Coronary artery (tissue), 2 donors: Measurements from ENCODE around the gene FASN.

Experiments used
- DNase-seq: peaks from one replicate; pipeline ENCODE4 v3.0.0-alpha.2; 2017; ENCODE audit warnings: low spot score
- H3K27ac ChIP-seq, 2 donors: fragments of 200-600 bp; sonication (generic); one replicate each; pipeline ENCODE4 v1.5.1; 2016 to 2019
- H3K4me3 ChIP-seq: fragments of 200-600 bp; sonication (generic); 2 replicates; pipeline ENCODE4 v1.5.1; 2016; ENCODE audit warnings: mild to moderate bottlenecking, moderate library complexity
- TF ChIP-seq, protein P1 (sequence below): fragments of 200-600 bp; sonication (generic); IDR thresholded peaks from one replicate; pipeline ENCODE4 v1.5.1; 2019; ENCODE audit warnings: antibody characterized with exemption

Gene FASN

DNA sequence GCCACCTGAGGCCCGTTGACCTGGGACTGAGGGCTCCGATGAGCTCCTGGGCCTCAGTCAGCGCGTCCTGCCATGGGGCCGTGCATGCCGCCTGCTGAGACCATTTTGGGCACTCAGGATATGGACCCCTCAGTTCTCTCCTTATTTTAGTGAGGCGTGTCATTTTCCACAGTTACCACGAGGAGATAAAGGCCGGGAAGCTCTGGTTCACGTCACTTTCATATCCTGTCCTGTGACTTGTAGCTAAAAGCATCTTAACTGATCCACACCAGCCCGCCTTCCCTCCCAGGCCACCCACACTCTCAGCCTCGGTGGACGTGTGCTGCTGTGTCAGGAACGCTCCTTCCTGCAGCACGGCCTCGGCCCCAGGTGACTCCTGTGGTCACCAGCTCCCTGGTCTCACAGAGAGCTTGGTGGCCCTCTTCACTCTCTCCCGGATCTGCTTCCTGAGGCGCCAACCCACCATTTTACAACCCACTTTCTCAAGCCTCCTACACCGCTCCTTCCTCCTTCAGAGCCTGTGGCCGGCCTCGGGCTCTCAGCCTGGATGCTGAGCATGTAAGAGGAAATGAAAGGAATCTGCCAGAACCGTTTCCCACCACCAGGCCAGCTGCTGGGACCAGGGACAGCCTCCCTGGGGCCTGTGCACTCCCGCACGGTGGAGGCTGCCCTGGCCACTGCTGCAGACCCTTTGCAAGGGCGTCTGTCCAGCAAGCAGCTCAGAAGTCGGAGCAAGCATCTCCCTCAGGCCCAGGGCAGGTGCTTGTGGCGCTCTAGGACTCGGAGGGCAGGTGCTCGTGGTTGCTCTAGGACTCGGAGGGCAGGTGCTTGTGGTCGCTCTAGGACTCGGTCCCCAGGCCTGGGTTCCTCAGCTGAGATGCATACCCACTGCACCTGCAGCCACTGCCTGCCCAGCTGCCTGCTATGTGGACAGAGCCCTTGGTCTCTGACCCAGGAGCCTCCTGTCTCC lies 23.9 kb upstream of the FASN start:
- TF ChIP-seq, protein P1, sequence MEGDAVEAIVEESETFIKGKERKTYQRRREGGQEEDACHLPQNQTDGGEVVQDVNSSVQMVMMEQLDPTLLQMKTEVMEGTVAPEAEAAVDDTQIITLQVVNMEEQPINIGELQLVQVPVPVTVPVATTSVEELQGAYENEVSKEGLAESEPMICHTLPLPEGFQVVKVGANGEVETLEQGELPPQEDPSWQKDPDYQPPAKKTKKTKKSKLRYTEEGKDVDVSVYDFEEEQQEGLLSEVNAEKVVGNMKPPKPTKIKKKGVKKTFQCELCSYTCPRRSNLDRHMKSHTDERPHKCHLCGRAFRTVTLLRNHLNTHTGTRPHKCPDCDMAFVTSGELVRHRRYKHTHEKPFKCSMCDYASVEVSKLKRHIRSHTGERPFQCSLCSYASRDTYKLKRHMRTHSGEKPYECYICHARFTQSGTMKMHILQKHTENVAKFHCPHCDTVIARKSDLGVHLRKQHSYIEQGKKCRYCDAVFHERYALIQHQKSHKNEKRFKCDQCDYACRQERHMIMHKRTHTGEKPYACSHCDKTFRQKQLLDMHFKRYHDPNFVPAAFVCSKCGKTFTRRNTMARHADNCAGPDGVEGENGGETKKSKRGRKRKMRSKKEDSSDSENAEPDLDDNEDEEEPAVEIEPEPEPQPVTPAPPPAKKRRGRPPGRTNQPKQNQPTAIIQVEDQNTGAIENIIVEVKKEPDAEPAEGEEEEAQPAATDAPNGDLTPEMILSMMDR: no peak
- no peak overlapping the region for H3K27ac ChIP-seq
- DNase-seq: no peak
- H3K4me3 ChIP-seq: no peak overlapping the region

GRCh38 chr17:82121246-82121645 lies 23.2 kb upstream of the FASN start:
- no peak for DNase-seq
- no peak overlapping the region for H3K27ac ChIP-seq
- TF ChIP-seq, protein P1: no peak
- no peak overlapping the region for H3K4me3 ChIP-seq

- Histone ChIP-seq H3K27ac (no peak overlapping the region), H3K4me3 (no peak overlapping the region)
- TF ChIP-seq, protein P1: no peak
- DNase-seq: no peak
Measured at GRCh38 chr17:82120148-82120547, 22.1 kb upstream of the FASN start.

- H3K27ac ChIP-seq: no peak overlapping the region
- H3K4me3 ChIP-seq: no peak overlapping the region
Measured at GRCh38 chr17:82118815-82119380, 20.9 kb upstream of the FASN start.

DNA sequence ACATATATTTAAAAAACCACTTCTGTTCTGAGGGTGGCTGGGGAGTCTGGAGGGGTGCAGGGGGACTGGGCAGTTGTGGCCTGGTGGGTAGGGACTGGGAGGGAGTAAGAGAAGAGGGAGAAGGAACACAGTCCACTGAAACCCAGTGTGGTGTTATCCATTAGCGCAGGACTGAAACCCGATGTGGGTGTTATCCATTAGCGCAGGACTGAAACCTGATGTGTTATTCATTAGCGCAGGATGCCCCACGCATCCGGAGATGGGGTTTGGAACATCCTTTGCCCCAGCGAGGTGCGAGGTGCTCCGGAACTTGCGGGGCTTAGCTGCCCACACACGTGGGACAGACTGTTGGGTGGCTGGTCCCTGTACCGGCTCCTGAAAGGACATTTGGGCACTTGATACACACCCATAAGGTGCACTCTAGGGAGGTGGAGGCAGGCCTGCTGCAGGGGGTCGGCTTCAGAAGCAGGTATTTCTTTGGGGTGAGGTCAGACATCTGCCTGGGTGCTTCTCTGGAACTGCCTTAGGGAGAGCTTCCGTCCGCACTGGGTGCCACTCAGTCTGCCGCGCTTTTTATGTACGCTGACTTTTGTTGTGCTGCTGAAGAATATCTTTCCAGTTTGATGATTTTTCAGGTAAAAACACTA lies 20.3 kb upstream of the FASN start:
- no peak for DNase-seq
- no peak overlapping the region for H3K4me3 ChIP-seq
- H3K27ac ChIP-seq: no peak overlapping the region
- TF ChIP-seq, protein P1: no peak

More at GRCh38 chr17:82118815-82119380, 20.9 kb upstream of the FASN start:
- TF ChIP-seq, protein P1: no peak
- no peak for DNase-seq

- DNase-seq: no peak
- no peak overlapping the region for H3K4me3 ChIP-seq
- TF ChIP-seq, protein P1: no peak
- no peak overlapping the region for H3K27ac ChIP-seq
Measured at GRCh38 chr17:82117139-82118090, 19.4 kb upstream of the FASN start.
